Ovary (tissue), 10 donors: ENCODE data around the gene DIPK2B. TPM values are rescaled to one million over a fixed set of nuclear protein-coding genes. Genes with fewer than 3 reads are reported as not detected.

ENCODE experiments used
- DNase-seq, 5 donors: peaks; one replicate each; pipeline ENCODE4 v3.0.0-alpha.2; 2019 to 2020
- H3K27ac ChIP-seq, 2 donors: fragments of 200-600 bp; one replicate each; pipeline versions ENCODE4 v1.5.1 to v1.8.0; 2019 to 2022
- H3K27me3 ChIP-seq: fragments of 200-600 bp; one replicate; pipeline ENCODE4 v1.8.0; 2022
- H3K36me3 ChIP-seq: fragments of 200-600 bp; sonication (generic); one replicate; pipeline ENCODE4 v1.5.1; 2019
- H3K4me1 ChIP-seq: one replicate; pipeline ENCODE4 v1.8.1; 2013; ENCODE audit warnings: mild to moderate bottlenecking, moderate library complexity; ENCODE audit not compliant: insufficient read depth
- H3K4me3 ChIP-seq: fragments of 200-600 bp; sonication (generic); one replicate; pipeline ENCODE4 v1.5.1; 2017
- H3K9me3 ChIP-seq, 2 donors: fragments of 200-600 bp in 1 of 2; sonication (generic) in 1 of 2; one replicate each; pipeline versions ENCODE4 v1.5.1 to v1.8.1; 2013 to 2019; ENCODE audit warnings: mild to moderate bottlenecking in 1 of 2, moderate library complexity in 1 of 2
- CTCF ChIP-seq, 3 donors: fragments of 450-650 bp in 2 of 3; fragments of 200-600 bp in 1 of 3; IDR thresholded peaks; one replicate each; pipeline versions ENCODE4 v1.5.1 to v1.8.0; 2016 to 2022; ENCODE audit warnings: antibody characterized with exemption in 3 of 3, mild to moderate bottlenecking in 1 of 3
- EP300 ChIP-seq: sonication (generic); formaldehyde crosslinking; IDR thresholded peaks from one replicate; pipeline ENCODE4 v1.6.1; 2017; ENCODE audit warnings: antibody characterized with exemption
- POLR2A ChIP-seq: fragments of 450-650 bp; IDR thresholded peaks from one replicate; pipeline ENCODE4 v1.6.1; 2017; ENCODE audit warnings: antibody characterized with exemption, mild to moderate bottlenecking, moderate library complexity
- WGBS, 3 donors: extraction: QIAGEN DNeasy Blood & Tissue Kit in 1 of 3; methylation state at CpG; one replicate each; pipeline versions ENCODE4 v1.1.5 to v1.1.7; 2013 to 2017; 5-methylcytosine and 5-hydroxymethylcytosine counted together
- intact Hi-C, 4 donors: fragments of 100-400 bp; cut with DNase I; formaldehyde crosslinking; loops; one replicate each; pipeline versions ENCODE4 v1.11.0 to v1.15.1; 2022 to 2023
- long read RNA-seq, 3 donors: library from polyadenylated mRNA in 2 of 3; unstranded in 2 of 3; transcript quantifications; one replicate each; pipeline ENCODE4 v2.0.0 and lab custom pipeline, GENCODE V29; 2021 to 2026
- polyA plus RNA-seq, 2 donors: library from polyadenylated mRNA; stranded (reverse); fragments of 200-250 nt in 1 of 2; fragments of 350-450 nt in 1 of 2; fragmentation: Illumina TruSeq in 1 of 2; extraction: RNeasy Lipid Tissue Mini Kit (QIAGEN cat#74804) in 1 of 2; gene quantifications; one replicate each; pipeline ENCODE4 v1.2.3, GENCODE V29; 2013 to 2014
- total RNA-seq, 7 donors: library from RNA; depleted of rRNA in 2 of 7; stranded (reverse); fragments of >200 nt in 2 of 7; fragmentation: NEBNext Ultra II Directional in 3 of 7; extraction: Animal tissue kit (Norgen Biotek cat#: 25700) in 3 of 7; gene quantifications; one replicate each; pipeline versions ENCODE4 v1.1.0 to v1.2.4, GENCODE V29; 2016 to 2023
- donor health status: DM: no; HTN: no; CAD: no; lungs with moderate emphysema.
- donor health status: DM: no; HTN: no; CAD: no.
- donor health status: Bipolar disorder and iron deficiency.
- donor health status: DM: yes; HTN: yes; CAD: no.
- donor health status: DM: no; HTN: no; CAD: no.
- donor health status: DM: yes; HTN: yes; CAD: no.

The DIPK2B gene
- total RNA-seq = 10 to 100 TPM in 2 of 7 donors, 1 to 10 TPM in 5; 3.6 to 24.5 (median 7.2) TPM
- polyA plus RNA-seq = 10 to 100 TPM; 18.7 to 34.1 TPM
- long read RNA-seq, donor 1, full-length matches to known transcripts = 4 of 18 reads
- long read RNA-seq, donor 1, partial matches to known transcripts = 1 of 18 reads
- long read RNA-seq, donor 1, other reads (novel, unspliced or antisense) = 13 of 18 reads
- long read RNA-seq, donor 2, full-length matches to known transcripts = 2 of 2 reads
- long read RNA-seq, donor 2, partial matches to known transcripts = 0 of 2 reads
- long read RNA-seq, donor 2, other reads (novel, unspliced or antisense) = 0 of 2 reads
- long read RNA-seq, donor 3, full-length matches to known transcripts = 18 of 27 reads
- long read RNA-seq, donor 3, partial matches to known transcripts = 1 of 27 reads
- long read RNA-seq, donor 3, other reads (novel, unspliced or antisense) = 8 of 27 reads

GRCh38 chrX:45200741-45201234 lies at the start of gene DIPK2B:
Gene DIPK2B (minus strand): TSS chrX:45200876. CDS start chrX:45200826, 50 bp downstream.
- TF ChIP-seq EP300 (no peak), CTCF (IDR thresholded peaks at IDR 0.05) (no peak), POLR2A (no peak)
- Histone ChIP-seq H3K36me3 (no peaks in the 10 kb centered on the region), H3K9me3 (no peaks in the 10 kb centered on the region), H3K27ac (no peak within 1 kb of the TSS), H3K4me3 (no peak within 1 kb of the TSS), H3K4me1 (no peaks in the 10 kb centered on the region), H3K27me3 (no peaks in the 10 kb centered on the region)
- intact Hi-C loops = no loop called here
- WGBS, 3 donors = 56 to 75% (median 69%) methylated on average over 9 of the region's 9 CpGs
- DNase-seq = peak in 1 of 5 donors; percentile 23

- 69 to 75% (median 73%) methylated on average over 4 of the region's 4 CpGs for WGBS, 3 donors
- H3K36me3 ChIP-seq = no peaks in the 10 kb centered on the region
- TF ChIP-seq POLR2A (no peak), EP300 (no peak)
Observed at GRCh38 chrX:45240301-45240700, 39.6 kb upstream of the DIPK2B start.

GRCh38 chrX:45238489-45238888 lies 37.8 kb upstream of the DIPK2B start:
- intact Hi-C loops = no loop called here
- H3K36me3 ChIP-seq = no peaks in the 10 kb centered on the region
- no peaks in the 10 kb centered on the region for H3K9me3 ChIP-seq

More at GRCh38 chrX:45240301-45240700, 39.6 kb upstream of the DIPK2B start:
- no peaks in the 10 kb centered on the region for H3K9me3 ChIP-seq
- no peak overlapping the region for H3K4me3 ChIP-seq
- no peaks in the 10 kb centered on the region for H3K4me1 ChIP-seq
- H3K27me3 ChIP-seq = no peaks in the 10 kb centered on the region
- no peak overlapping the region for H3K27ac ChIP-seq
- intact Hi-C loops = no loop called here
- no peak for DNase-seq

GRCh38 chrX:45233531-45233930 lies 32.9 kb upstream of the DIPK2B start:
- Histone ChIP-seq H3K27ac (no peak overlapping the region), H3K4me1 (no peaks in the 10 kb centered on the region), H3K27me3 (no peaks in the 10 kb centered on the region), H3K9me3 (no peaks in the 10 kb centered on the region), H3K4me3 (no peak overlapping the region), H3K36me3 (no peaks in the 10 kb centered on the region)
- 26 to 50% (median 46%) methylated on average over 2 of the region's 2 CpGs for WGBS, 3 donors
- no peak for DNase-seq
- intact Hi-C loops = no loop called here
- no peak for TF ChIP-seq POLR2A
- no peak for TF ChIP-seq CTCF (IDR thresholded peaks at IDR 0.05)
- TF ChIP-seq EP300 = no peak

More at GRCh38 chrX:45238489-45238888, 37.8 kb upstream of the DIPK2B start:
- no peaks in the 10 kb centered on the region for H3K27me3 ChIP-seq
- H3K27ac ChIP-seq = no peak overlapping the region
- DNase-seq = no peak
- WGBS, 3 donors = 56 to 68% (median 61%) methylated on average over 1 of the region's 1 CpG
- no peak overlapping the region for H3K4me3 ChIP-seq
- no peak for TF ChIP-seq EP300
- TF ChIP-seq CTCF (IDR thresholded peaks at IDR 0.05) = no peak
- no peak for TF ChIP-seq POLR2A
- no peaks in the 10 kb centered on the region for H3K4me1 ChIP-seq

- 66 to 83% (median 82%) methylated on average over 3 of the region's 3 CpGs for WGBS, 3 donors
- Histone ChIP-seq H3K9me3 (no peaks in the 10 kb centered on the region), H3K4me1 (no peaks in the 10 kb centered on the region), H3K27ac (no peak overlapping the region), H3K27me3 (no peaks in the 10 kb centered on the region), H3K36me3 (no peaks in the 10 kb centered on the region), H3K4me3 (no peak overlapping the region)
- DNase-seq = no peak
- TF ChIP-seq CTCF (IDR thresholded peaks at IDR 0.05) (no peak), POLR2A (no peak), EP300 (no peak)
- intact Hi-C loops = no loop called here
Observed at GRCh38 chrX:45232139-45232538, 31.5 kb upstream of the DIPK2B start.
